ENCODE results near the gene DPF3.

DPF3 gene

DNA sequence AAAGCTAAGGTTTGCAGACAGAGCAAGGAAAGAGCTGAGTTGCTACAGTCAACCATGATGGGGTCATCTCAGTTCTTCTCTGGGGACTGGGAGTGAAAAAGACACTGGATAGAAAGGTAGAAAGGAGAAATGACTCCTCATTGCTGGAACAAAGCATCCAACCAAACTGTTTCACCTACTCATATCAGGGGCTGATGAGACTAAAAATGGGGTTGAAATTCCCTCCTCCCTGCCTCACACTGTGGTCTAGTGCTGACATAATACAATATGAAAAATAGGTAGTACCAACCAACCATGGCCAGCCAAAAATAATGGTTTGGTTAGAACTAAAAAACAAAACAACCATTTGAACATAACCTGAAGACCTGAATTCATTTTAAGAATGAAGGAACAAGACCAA lies 220.7 kb downstream of the DPF3 start:
- no peak for DNase-seq

DNA sequence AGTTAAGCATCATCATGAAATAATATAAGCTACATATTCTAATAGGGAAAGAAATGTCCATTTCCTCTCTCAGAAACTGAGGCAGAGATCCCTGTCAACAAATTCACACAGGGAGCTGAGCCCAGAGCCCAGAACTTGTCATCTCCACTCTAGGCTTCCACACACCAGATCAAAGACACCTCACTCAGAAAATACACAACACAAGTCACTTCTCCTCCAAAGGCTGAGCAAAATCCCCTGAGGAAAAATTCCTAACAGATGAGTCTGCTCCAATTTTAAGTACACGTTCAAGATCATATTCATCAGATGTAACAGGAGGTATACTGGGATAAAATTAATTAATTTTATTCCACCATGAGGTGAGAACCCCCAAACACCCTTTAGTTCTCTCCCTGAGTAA lies 227.3 kb downstream of the DPF3 start:
- no peak for DNase-seq

DNA sequence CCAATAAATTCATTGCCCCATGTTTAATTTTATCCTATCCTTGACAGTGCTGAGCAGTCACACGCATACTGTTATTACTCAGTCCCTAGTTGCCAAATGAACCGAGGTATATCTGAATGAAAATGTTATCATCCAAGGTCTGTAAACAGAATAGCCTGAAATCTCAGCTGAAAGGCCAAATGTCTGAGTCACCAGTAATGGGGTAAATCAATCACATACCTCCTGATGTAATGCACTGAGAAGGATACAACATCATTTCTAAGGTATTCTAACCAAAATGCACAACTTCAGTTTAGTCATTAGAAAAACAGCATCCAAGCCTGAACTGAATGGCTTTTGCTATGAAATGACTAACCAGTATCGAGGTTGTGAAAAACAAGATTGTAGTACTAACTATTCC lies 228.6 kb downstream of the DPF3 start:
- no peak for DNase-seq

DNA sequence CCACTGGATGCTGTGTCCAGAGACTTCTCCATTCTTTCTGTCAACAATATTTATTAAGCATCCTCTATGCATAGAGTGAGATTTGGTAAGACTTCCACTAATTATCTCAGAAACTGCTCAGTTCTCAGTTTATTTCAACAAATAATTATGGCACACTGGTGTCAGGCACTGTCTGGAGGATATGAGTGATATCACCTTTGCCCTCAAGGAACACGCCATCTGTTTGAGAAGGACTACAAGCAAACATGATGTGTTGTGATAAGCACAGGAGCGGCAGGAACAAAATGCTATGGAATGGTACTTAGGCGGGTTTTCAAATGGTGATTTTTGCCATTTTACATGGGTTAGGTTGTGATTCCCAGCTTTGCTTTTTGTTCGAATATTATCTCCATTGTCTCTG lies 229.2 kb downstream of the DPF3 start:
- no peak for DNase-seq

DNA sequence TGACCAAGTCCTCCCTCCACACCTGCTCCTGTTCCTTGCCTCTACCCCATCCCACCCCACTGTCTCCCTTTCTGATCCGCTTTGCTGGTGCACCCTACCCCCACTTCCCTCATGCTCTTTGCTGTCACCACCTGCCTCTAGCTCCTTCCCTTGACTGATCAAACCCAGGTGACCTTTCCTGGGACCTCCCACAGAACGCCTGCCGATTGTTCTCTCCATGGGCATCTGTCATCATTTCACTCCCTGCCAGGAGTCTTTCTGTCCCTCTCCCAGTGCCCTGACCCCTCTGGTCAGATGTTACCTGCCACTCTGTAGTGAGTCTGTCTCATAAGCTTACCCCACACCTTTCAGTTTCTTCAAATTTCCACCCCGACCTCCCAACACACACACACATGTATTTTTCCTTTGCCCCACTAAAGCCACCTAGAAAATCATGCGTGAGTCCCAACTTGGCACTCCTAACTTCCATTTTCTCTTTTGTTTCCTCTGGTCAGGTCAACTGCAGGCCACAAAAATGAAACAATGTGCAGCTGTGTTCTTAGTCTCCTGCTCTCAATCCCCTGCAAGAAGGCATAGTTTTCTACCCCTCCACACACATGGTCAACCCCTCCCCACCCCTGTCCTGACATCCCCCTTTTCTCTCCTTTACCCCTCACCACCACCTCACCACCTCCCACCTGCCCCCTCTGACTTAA lies 229.8 kb downstream of the DPF3 start:
- no peak for DNase-seq

DNA sequence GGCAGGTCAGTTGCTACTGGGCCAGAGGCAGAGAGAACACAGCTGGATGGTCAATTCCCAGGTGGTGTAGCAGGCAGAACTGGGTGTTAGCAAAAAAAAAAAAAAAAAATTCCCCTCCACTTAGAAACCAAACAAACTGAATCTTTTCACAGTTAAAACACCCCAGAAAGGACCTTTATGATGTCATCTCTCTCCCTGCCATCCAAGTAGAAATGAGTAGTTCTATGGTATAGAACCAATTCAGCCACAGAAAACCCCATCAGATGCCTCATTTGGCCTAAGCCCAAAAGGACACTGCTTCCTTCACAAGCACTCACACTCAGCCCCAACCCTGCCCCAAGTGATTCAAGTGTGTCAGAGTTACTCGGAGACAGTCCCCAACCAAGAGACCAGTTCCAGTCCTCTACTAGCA lies 230.8 kb downstream of the DPF3 start:
- DNase-seq, result peak; percentile 25

DNA sequence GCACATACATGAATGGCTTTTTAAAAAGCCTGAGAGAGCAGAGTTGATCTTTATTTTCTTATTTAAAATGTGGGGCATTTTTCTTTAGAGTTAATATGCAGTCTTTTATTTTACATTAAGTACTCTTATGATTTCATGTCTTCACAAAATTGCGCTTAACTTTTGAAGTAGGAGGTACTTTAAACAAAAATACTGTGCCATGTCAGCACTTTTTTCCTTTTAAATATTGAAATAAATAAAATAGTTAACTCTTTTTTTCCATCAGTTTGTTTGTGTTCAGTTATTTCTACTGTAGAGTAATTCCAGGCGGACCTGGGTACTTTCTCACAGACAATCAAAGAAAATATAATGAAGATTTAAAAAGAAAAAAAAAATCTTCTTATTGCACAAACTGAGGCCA lies 231.7 kb downstream of the DPF3 start:
- DNase-seq, result no peak

DNA sequence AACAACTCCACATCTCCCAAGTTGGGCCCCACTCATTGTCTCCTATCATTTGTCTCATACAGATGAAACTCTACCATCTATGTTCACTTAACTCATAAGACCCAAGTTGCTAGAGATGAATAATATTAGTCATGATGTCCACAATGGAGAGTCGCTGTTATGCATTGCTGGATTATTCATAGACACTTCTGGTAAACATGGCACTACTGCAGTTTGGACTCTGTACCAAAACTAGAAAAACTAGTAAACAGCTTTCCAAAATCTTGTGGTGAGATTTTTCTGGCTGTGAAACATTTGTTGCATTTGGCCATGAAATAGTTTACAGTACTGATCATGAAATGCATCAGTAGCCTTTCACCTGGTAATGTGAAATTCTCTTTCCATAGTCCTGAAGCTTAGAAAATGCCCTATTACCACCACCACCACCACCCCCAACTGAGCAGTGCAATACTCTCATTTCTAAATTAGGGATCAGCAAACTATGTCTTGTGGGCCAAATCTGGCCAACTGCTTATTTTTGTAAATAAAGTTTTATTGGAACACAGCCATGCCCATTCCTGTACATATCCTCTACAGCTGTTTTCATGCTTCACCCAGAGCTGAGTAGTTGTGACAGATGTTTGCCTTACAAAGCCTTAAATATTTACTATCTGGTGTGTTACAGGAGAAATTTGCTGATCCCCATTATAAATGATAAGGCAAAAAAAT lies 236.5 kb downstream of the DPF3 start:
- DNase-seq, result no peak

DNA sequence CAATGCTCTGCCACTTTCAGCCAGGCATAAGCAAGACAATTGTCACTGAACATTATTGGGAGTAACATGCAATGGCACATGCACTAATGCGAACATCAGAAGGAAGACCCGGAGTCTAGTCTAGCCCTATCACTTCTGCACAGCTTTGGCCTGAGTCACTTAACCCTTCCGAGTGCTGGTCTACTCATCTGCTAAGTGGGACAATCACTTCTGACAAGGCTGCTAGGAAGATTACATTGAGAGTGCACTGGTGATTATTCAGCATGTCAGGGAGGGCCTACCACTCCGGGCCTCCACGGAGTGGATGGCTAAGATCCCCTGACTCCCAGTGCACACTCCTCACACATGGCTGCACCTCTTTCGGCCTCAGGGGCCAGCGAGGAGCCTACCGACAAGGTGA lies 240.9 kb downstream of the DPF3 start:
- DNase-seq, result no peak

DNA sequence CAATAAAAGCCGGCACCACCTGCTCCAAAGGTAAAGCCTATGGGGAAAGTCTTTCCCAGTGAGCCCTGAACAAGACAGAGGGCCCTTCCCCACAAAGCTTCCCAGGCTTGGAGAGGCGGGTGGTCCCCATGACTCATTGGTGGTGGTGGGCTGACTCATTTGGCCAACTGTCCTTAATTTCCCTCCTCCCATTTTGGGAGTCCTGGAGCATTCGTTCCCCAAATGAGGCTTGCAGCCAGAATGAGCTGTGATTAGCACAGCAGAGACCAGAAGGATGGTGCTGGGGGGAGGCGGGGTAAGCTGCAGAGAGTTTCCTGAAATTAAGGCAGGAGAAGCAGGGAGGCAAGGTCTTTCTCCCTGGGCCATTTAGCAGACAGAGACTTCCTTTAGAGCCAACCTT lies 241.7 kb downstream of the DPF3 start:
- no peak for DNase-seq

DNA sequence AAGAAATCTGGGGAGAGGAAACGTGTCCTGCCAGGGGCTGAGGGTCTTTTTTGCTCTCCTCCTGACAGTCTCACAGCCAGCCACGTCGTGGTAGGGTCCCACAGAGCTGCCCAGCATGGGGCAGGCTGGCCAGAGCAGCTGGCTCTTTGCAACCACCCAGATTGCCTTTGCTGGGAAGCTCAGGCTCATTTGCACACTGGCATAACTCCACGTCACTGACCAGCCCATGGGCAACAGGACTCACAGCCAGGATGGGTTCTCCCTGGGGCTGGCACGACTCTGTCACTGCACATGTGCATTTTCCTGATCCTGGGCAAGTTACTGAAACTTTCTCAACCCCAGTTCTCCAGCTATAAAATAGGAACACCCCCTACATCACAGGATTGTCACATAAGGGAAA lies 242.2 kb downstream of the DPF3 start:
- no peak for DNase-seq

DNA sequence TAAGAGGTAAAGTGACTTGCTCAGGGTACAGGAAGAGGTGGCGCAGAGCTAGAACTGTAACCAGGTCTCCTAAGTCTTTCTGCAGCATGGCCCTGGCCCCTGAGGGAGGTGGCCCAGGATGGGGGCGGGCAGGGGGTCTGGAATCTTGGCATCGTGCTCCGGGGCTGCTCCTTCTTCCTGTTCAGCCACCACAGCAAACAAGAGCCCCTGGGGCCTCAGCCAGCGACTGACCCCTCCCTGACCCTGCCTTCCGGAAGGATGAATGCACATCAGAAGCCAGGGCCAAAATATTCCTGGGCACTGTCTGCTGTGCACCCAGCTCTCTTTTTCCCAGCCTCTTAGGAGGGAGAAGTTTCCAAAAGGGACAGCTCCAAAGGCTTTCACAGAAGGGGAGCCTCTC lies 242.8 kb downstream of the DPF3 start:
- DNase-seq, result no peak

DNA sequence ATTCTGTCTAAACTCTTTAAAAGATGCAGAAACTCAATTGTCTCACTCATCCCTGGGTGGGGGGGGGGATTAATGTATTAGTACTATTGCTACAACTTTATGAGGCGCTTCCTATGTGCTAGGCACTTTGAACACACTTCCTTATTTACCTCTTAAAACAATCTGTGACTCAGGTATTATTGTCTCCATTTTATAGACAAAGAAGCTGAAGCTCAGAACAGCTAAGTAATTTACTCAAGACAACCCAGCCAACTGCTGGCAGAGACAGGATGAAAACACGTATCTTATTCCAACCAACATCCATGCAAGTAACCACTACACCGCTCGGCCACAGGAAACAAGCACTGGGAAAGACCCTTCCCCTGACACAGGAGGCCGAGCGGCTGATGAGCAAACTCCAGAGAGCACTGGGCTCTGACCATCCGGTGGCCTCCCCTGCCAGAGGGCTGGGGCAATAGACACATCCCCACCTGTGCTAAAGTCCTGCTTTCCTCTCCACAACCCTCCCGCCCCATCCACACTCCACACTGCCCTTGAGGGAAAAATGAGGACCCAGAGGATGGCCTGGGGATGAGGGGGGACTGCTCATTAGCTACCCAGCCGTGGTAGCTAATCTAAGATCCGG lies 244.2 kb downstream of the DPF3 start:
- DNase-seq, result no peak

DNA sequence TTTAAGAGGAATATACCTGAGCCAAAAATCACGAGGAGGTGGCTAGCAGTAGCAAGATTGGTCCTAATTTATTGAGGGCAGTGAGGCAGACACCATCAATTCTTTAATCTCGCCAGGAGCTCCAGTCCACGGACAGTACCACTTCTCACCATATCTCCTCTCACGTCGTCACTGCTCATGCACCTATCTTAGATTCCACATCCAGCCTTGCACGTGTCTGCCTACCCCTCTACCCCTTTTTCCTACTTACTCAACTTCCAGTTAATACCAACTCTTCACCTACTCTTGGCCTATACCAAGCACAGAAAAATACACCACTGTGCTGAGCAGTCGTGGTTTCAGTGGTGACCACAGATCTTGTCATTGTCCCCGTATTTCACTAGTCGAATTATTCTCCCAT lies 246.1 kb downstream of the DPF3 start:
- DNase-seq, result no peak

DNA sequence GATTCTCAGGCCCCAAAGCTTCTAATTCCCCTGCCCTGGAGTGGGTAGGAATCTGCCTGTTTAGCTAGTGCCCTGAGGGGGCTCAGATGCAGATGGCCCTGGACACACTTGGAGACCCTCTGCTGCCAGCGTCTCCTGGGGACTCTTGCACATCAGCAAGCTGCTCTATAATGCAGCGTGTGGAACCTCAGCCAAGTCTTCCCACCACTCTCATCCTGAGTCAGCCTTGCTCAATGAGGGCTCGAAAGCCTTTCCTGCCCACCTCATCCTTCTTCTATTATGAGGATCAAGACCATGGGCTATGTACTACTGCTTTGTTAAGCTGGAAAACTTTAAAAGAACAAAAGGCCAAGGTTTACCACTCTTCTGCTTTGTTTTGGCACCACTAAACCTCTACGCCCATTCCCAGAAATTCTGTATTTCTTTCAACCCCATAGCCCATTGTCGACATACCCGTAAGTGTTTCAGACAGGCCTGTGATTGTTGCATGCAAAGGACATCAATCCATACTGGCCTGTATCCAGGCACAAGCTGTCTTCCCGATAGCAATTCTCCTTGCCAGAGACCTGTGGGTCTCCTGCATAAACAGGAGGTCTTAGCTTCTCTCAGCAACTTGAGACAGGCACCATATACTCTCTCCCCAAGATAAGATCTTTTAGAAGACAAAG lies 246.9 kb downstream of the DPF3 start:
- DNase-seq, result no peak

DNA sequence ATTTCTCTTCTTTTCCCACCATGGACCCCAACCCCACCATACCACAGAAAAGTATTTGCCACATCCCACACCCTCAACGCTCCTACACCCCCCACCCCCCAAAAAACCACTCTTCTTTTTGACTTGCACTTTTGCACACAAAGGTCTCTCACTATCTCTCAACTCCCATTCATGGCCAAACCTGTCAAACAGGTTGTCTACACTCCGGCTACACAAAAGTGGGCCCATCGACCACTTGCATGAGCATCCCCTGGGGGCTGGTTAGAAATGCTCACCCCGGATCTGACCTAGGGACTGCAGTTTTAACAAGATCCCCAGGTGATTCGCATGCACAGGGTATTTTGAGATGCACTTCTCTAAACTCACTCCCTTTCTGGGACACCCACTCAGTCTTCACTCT lies 248.2 kb downstream of the DPF3 start:
- no peak for DNase-seq

DNA sequence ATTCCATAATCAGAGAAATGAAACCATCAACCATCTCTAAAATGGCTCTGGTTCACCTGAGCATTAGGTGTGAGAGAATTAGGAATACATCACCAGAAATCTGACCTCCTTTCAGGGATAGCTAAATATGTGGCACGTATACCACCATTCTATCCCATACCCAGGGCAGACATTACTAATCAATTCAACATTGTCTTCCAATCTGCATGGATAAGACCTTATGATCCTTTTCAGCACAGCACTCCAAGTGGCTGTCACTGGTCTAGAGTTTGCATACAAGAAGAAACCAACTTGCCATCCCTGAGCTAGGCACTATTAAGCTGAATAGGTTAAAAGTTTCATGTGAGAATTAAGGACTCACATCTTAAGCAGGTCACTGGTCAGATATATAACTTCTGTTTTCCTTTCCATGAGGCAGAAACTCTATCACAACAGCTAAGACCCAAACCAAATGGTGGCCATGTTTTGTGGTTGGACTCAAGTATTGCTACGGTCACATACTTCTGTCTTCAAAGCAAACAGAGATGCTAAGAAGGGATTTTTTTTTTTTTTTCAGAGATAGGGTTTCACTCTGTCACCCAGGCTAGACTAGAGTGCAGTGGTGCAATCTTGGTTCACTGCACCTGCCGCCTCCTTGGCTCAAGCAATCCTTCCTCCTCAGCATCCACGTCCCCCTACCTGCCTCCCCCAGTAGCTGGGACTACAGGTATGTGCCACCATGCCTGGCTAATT lies 249.0 kb downstream of the DPF3 start:
- no peak for DNase-seq

DNA sequence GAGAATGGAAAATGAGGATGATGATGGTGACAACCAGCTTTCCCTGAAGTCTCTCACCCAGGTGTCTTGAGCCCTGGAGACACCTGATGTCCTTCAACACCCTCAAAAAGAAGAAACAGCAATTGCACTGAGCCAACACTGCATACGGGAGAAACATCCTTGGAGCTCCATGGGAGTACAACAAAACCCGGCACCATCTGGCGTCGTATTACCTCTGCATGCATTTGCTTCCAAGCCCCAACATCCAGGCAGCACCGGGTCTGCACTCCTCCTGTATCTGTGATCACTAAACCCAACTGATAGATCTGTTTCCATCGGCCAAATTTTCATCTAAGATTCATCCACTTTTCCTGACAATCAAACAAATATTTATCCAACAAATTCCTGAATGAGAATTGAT lies 249.9 kb downstream of the DPF3 start:
- no peak for DNase-seq

DNA sequence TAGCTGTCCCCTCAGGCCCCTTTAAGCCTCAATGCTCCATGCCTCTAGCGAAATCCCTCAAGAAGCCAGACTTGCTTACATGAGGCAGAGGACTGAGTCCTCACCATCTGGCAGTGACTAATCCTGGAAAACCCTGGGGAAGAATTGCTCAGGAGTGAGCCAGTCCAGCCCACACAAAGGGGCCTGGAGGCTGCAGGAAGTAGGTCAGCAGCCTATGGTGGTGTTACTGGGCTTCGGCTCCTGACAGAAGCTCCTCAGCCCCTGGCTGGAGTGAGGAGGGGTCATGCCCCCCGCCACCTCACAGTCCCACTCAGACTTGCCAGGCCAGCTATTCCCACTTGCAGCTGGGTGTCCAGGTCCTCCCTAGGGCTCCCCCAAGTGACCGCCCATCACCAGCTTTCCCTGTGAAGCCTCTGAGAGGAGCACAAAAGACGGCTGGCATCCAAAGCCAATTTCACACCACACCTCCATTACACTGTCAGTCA lies 250.5 kb downstream of the DPF3 start:
- no peak for DNase-seq

DNA sequence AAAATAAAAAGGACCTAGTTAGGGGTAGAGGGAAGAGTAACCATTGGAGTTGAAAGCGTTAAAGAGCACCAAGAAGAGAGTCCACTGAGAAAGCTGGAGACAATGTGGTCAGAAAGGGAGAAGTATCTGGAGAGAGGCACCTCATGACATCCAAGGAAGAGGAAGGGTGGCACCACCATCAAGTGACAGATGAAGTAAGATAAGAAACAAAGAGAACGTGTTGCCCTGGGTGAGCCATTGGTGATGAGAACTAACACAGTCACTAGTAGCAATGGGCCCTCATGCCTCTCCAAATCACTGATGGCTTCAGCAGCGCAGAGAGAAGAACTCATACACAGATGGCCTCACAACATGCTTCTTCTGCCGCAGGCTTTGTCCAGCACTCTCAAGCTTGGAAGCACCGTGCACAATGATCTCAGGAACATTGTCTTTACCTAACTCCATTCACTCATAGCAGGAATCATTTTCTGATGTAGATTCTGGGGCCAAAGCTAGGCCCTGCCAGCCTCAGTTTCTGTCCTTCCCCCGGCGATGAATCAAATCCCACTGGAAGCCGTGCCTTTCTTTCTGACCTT lies 252.9 kb downstream of the DPF3 start:
- DNase-seq, result no peak

DNA sequence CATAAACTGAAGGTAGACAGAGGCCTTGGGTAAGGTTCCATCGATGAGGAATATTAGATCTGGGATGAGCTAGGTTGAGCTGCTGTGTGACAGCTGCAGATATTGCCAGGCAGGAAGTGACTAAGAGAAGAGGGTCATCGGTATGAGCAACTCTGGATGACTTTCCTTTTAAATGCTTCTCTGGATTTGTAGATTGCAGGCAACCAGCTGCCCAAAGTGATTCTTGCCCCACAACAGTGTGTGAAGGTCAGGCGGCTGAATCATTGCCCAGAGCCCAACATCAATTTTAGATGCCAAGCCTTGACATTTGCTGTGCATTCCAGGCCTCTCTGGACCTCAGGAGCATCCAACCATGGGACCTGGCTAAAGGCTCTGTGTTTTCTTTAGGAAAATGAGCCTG lies 255.9 kb downstream of the DPF3 start:
- no peak for DNase-seq

DNA sequence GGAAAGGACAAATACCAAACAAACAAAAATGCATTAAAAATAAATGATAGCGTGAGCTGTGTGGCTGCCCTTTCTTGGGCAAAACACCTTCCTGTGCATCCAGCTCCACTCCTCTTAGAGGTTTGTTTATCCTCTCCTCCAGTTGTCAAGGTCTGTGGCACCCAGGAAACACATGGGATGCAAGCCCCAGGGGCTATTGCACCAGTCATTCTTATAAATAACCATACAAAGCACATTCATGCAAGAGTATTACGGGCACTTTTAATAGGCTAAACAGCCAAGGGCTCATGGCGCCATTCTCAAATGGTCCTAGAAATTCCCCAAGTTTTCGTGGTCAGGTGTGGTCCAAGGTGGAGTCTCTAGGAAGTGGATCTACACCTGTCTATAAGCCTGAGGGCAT lies 257.0 kb downstream of the DPF3 start:
- no peak for DNase-seq

DNA sequence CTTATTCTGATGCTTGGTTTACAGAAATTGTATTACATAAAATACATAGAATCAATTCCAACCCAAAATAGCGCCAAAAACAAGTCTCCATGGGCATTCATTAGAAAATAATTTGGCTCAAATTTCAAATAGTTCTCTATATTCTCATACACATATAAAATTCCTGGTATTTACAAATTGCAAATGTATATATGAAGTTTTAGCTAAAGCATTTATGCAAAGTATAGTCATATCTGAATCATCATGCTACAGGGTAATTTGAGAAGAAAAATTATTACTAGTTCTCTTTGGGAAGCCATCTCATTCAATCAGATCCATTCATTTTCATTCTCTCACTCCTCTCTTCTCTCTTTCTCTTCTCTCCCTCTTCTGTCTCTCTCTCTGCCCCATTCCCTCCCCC lies 257.8 kb downstream of the DPF3 start:
- DNase-seq, result no peak

All from stimulated activated CD8-positive, alpha-beta memory T cell treated with anti-CD3 and anti-CD28 coated beads, Interleukin-4, amount 100 ng/mL, for 48 hours (primary cell).